GM20000 (cell line): ENCODE measurements around the gene DCLK2.

Experiments
- DNase-seq: peaks from one replicate; pipeline ENCODE4 v3.0.0; 2012; ENCODE audit warnings: low spot score
- TF ChIP-seq, protein P1 (sequence below): IDR thresholded peaks from 2 replicates; pipeline ENCODE4 v1.5.1; 2012; ENCODE audit warnings: mild to moderate bottlenecking, control low read depth; ENCODE audit errors: extremely low read depth, missing control alignments

DCLK2 gene

GRCh38 chr4:150280081-150280895, 202.0 kb downstream of the DCLK2 start:
- no peak for DNase-seq
- TF ChIP-seq, protein P1, sequence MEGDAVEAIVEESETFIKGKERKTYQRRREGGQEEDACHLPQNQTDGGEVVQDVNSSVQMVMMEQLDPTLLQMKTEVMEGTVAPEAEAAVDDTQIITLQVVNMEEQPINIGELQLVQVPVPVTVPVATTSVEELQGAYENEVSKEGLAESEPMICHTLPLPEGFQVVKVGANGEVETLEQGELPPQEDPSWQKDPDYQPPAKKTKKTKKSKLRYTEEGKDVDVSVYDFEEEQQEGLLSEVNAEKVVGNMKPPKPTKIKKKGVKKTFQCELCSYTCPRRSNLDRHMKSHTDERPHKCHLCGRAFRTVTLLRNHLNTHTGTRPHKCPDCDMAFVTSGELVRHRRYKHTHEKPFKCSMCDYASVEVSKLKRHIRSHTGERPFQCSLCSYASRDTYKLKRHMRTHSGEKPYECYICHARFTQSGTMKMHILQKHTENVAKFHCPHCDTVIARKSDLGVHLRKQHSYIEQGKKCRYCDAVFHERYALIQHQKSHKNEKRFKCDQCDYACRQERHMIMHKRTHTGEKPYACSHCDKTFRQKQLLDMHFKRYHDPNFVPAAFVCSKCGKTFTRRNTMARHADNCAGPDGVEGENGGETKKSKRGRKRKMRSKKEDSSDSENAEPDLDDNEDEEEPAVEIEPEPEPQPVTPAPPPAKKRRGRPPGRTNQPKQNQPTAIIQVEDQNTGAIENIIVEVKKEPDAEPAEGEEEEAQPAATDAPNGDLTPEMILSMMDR = no peak

DNA sequence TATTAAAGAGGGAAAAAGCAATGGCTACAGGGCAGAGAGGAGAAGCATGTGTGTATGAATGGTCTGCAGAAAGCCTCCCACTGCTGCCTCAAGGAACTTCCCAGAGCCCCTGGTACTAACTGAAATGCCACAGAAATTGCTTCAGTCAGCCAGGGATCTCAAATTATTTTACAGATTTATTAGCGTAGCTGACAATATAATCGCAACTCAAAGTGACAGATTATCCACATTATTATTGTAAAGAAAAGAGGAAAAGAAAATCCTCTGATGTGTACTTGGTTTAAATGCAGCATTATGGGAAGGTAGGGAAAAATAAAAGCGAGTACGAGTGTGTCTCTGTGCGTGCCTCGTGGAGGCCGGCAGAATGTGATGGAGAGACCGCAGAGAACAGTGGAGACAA, 202.7 kb downstream of the DCLK2 start:
- DNase-seq = no peak
- TF ChIP-seq, protein P1 = no peak

DNA sequence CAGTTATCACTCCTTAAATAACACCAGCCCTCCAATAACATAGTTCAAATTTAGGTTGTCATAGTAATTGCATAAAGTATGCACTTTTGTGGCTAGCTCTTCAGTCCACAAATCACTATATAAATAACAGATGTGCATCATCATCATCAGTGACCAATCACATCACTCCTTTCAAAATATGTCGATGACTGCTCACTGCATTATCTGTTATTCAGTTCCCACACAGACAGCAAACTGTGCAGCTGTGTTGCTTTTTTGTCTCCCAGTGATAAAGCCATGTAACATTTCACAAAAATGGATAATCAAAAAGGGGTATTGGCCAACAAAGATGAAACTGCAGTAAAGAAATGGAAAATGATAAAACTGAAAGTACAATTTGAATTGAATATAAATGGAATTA, 205.4 kb downstream of the DCLK2 start:
- TF ChIP-seq, protein P1 = no peak
- DNase-seq = no peak

DNA sequence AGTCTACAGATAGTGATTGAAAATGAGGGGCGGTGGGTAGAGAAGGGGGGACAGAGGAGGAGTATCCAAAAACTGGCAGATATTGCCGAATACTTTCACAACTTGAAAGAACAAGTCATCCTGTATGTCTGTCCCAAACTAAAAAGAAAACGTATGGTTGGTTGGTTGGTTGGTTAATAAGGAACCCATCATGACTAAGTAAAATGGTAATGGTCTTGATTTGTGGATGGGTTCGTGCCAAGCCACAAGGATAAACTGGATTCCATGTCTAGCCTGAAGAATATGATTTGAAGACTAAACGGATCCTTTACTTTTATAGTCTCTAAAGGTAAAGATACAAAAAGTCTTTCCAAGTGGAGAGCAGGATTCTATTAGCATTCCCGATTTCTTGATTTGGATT, 208.4 kb downstream of the DCLK2 start:
- no peak for DNase-seq
- TF ChIP-seq, protein P1 = no peak

DNA sequence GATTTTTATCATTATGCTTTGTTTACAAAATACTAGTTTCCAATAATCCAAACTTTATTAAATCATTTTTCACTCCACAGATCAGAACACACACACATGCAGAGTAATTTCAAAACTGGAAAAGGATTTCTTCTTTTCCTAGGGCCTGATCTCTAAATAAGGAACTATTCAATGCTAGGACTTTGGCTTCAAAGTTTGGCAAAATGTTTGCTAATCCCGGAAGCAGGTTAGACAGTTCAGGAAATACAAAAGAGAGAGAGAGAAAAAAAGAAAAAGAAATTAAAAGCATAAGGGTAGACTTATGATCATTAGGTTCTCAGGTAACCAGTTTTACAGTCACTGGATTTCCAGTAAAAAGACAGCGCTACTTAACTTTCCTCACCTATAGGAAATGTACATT, 211.0 kb downstream of the DCLK2 start:
- TF ChIP-seq, protein P1 = no peak
- no peak for DNase-seq

DNA sequence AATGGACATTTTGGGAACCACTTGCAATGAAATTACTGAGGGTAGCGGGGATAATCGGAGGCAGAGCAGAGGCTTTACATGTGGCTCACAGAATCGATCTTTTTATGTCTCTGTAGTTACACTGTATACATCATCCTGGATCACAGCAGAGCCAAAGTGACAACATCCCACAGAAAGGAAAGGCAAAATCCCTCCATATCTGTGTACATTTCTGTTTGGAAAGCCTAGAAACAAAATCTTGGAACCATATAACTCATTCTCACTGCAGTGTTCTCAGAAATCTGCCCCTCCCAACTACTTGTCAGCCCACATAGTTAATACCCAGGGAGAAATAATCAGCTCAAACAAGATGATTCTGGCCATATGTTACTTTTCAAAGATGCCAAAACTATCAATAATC, 211.6 kb downstream of the DCLK2 start:
- TF ChIP-seq, protein P1 = no peak
- DNase-seq = no peak

- DNase-seq = no peak
- TF ChIP-seq, protein P1 = peak; percentile 35
Observed at GRCh38 chr4:150297861-150298474, 219.7 kb downstream of the DCLK2 start.
